NCI-H460 (cell line): ENCODE results near the gene ANO10. TPM values are rescaled to one million over a fixed set of nuclear protein-coding genes. Genes with fewer than 3 reads are reported as not detected.
A peak's percentile ranks its signal among the peaks of the same experiment; 100 is the strongest.
"Not testable (repeated sequence)": the region's sequence is repeated elsewhere in the genome, so short reads cannot be mapped to it uniquely, and the experiment has no call there.

Source experiments
- DNase-seq: peaks from one replicate; pipeline ENCODE4 v3.0.0-alpha.2; 2016; ENCODE audit warnings: low read depth; ENCODE audit errors: extremely low read depth
- total RNA-seq: library from RNA; depleted of rRNA; stranded (reverse); fragments of >200 nt; shearing (Covaris generic); gene quantifications from 2 replicates; pipeline ENCODE4 v1.2.3, GENCODE V29; 2014

Gene ANO10
- total RNA-seq, 1 experiment from 2014 or later = 11.1 TPM

GRCh38 chr3:43362183-43362582 lies 259.6 kb downstream of the ANO10 start:
- DNase-seq = no peak

GRCh38 chr3:43361077-43361476 lies 260.7 kb downstream of the ANO10 start:
- DNase-seq = no peak

GRCh38 chr3:43356033-43356432 lies 265.8 kb downstream of the ANO10 start:
- DNase-seq = not testable (repeated sequence)

- DNase-seq = no peak
Observed at GRCh38 chr3:43353923-43354670, 267.7 kb downstream of the ANO10 start.

GRCh38 chr3:43353393-43353792 lies 268.4 kb downstream of the ANO10 start:
- no peak for DNase-seq

DNA sequence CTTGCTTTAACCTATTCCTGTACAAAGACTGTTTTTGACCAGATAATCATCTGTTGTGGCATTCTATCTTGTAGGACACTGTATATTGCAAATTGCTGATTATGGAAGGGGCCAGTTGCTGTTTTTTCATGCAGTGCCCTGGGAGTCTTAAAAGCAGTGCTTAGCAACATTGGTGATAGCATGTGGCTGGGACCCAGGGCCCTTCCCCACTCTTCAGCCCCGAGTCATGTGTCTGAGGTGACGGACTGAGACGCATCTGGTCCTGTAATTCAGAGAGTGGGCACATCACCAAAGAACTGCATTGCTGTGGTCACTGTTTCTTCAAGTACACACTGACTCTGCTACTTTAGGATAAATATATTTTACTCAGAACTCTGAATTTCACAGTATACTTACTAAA lies 272.1 kb downstream of the ANO10 start:
- no peak for DNase-seq

DNA sequence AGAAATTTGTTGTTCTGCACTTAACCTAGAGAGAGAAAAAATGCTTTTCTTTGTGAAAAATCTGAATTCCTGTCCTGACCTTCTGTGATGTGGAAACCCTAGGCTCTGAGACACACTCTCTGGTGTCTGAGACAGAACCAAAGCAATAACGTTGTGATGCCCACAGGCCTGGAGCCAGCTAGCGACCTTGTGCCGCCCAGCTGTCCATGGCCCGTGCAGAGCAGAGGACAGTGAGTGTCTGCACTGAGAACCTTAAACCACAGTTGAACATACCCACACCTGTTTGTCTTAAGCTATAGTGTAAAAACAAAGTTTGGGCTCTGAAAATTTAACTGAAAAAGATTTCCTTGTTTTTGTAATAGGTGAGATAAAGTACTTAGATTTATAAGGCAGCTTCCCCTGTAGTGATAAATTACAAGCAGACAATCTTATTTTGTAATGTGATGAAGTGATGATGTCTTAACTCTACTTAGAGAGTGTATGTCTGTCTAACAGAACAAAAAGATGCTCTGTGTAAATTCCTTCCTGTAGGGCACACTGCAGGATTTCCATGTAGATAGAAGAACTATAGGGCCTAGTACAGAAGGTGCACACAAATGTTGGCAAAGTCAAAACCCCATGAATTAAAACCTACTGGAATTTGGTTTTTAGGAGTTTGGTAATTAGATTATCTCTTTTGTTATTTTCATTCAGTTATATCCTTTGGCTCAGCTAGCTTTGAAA lies 272.8 kb downstream of the ANO10 start:
- no peak for DNase-seq

- no peak for DNase-seq
Observed at GRCh38 chr3:43348350-43348749, 273.5 kb downstream of the ANO10 start.

GRCh38 chr3:43347774-43348173 lies 274.0 kb downstream of the ANO10 start:
- no peak for DNase-seq

GRCh38 chr3:43346978-43347749 lies 274.6 kb downstream of the ANO10 start:
- no peak for DNase-seq

GRCh38 chr3:43345877-43346276 lies 275.9 kb downstream of the ANO10 start:
- no peak for DNase-seq

GRCh38 chr3:43345246-43345645 lies 276.6 kb downstream of the ANO10 start:
- no peak for DNase-seq

DNA sequence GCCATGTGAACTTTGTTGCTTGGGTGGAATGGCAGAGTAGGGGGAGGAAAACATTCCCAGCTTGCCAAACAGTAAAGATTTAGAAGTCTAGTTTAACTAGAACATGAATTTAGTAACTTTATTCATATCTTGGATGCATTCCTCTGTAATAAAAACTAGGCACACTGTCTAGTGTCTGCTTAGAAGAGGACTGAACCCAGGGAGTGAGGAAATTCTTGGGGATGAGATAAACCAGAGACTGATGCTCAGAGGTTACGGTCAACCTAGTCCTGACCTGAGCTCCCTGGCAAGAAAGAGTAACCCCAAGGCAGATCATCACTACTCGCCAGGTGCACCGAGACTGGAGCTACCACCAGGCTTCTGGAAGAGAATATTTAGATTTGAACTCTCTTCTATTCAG lies 277.3 kb downstream of the ANO10 start:
- no peak for DNase-seq

DNA sequence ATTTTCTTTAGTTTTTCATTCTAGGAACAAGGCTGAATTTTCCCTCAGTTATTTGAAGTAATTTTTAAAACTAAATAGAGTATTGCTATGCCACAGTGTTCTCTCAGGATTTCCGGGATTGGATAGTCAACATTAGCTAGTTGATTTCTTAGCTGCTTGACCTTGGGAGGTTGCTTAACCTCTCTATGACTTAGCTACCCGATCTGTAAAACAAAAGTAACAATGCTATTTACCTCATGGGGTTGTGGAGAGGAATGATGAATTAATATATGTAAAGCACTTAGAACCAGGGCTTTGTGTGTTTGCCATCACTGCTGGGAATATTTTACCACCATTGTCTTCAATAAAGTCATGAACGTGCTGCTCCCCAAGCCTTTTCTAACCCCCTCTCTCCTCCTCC lies 278.0 kb downstream of the ANO10 start:
- no peak for DNase-seq

DNA sequence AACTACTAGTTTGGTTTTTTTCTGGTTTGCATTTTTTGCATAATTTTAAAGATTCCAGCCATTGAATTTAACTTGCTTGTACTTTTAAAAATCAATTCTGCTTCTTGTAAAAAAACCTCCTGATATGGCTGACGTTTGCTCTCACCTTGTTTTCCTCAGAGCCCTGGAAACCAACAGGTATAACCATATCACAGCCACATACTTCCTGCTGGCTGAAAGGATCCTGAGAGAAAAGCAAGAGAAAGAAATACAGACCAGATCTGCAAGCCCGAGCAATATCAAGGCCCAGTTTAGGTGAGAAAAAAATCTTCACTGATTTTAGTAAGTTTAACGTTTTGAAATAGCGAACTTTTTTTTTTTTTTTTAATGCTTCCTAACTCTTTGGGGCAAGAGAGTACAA lies 278.6 kb downstream of the ANO10 start:
- no peak for DNase-seq

DNA sequence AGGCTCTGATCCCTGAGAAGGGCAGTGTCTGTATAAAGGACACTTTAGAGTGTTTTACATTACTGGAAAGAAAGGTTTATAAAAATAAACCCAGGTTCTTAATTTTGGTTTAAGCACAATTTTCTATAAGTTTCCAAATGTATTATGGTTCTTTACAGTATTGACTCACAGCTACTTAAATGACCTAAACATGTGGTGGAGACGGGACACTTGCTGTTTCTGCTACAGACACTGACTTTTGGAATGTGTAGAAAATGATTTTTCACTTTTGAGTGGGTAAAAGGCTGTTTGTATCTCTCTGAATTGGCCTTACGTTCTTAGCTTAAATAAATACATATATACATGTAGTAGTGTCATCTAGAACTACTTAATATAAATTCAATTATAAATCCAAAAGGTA lies 280.0 kb downstream of the ANO10 start:
- no peak for DNase-seq

- no peak for DNase-seq
Observed at GRCh38 chr3:43340403-43340802, 281.4 kb downstream of the ANO10 start.

GRCh38 chr3:43338295-43338694 lies 283.5 kb downstream of the ANO10 start:
- DNase-seq = peak; percentile 5

DNA sequence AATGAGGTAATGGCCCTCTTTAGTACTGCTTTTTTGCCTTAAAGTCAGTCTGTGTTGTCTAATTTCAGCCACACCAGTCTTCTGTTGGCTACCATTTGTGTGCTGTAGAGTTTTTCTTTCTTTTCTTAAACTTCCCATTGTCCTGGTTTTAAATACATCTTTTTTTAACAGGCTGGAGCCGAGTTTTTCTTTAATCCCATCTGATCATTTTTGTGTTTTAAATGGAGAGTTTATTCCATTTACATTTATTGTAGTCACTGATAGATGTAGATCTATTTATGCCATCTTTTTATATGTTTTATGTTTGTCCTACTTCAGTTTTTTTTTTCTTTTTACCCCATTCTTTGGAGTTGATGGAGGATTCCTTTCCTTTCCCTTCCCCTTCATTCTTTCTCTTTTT lies 286.0 kb downstream of the ANO10 start:
- DNase-seq = no peak

- no peak for DNase-seq
Observed at GRCh38 chr3:43334976-43335375, 286.8 kb downstream of the ANO10 start.

- DNase-seq = no peak
Observed at GRCh38 chr3:43331381-43331780, 290.4 kb downstream of the ANO10 start.

DNA sequence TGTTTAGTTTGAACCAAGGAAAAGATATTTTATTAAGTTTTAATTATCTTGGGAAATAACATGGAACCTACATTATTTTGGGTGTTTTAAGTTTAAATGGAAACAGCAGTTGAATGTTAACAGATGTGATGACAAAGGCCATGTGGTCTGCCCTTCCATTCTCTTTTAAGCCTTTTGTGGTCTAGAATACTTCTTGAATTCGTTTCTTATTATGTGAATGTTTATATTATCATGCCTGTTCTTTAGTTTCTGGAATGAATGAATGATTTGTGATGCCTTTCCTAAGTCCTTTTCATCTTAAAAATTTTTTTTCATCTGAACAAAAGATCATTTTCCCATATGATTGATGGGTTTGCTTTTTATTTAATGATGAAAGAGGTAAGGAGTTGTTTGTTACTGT lies 290.8 kb downstream of the ANO10 start:
- DNase-seq = no peak
